ENCODE results near the gene CMTM8.

CMTM8 gene

GRCh38 chr3:32366638-32367397 is 128.3 kb downstream of the CMTM8 start:
- TF ChIP-seq, protein P1, sequence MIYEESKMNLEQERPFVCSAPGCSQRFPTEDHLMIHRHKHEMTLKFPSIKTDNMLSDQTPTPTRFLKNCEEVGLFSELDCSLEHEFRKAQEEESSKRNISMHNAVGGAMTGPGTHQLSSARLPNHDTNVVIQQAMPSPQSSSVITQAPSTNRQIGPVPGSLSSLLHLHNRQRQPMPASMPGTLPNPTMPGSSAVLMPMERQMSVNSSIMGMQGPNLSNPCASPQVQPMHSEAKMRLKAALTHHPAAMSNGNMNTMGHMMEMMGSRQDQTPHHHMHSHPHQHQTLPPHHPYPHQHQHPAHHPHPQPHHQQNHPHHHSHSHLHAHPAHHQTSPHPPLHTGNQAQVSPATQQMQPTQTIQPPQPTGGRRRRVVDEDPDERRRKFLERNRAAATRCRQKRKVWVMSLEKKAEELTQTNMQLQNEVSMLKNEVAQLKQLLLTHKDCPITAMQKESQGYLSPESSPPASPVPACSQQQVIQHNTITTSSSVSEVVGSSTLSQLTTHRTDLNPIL (CRISPR knock-in tag; IDR thresholded peaks at IDR 0.05; ENCODE audit: low read depth) = no peak
- TF ChIP-seq ARNTL (CRISPR knock-in tag; IDR thresholded peaks at IDR 0.05; ENCODE audit: borderline replicate concordance, low read depth) (no peak), ZNF8 (CRISPR knock-in tag; IDR thresholded peaks at IDR 0.05) (no peak), ISL1 (CRISPR knock-in tag; IDR thresholded peaks at IDR 0.05) (no peak), SNAI2 (CRISPR knock-in tag; IDR thresholded peaks at IDR 0.05) (no peak)
- TF ChIP-seq, protein P2, sequence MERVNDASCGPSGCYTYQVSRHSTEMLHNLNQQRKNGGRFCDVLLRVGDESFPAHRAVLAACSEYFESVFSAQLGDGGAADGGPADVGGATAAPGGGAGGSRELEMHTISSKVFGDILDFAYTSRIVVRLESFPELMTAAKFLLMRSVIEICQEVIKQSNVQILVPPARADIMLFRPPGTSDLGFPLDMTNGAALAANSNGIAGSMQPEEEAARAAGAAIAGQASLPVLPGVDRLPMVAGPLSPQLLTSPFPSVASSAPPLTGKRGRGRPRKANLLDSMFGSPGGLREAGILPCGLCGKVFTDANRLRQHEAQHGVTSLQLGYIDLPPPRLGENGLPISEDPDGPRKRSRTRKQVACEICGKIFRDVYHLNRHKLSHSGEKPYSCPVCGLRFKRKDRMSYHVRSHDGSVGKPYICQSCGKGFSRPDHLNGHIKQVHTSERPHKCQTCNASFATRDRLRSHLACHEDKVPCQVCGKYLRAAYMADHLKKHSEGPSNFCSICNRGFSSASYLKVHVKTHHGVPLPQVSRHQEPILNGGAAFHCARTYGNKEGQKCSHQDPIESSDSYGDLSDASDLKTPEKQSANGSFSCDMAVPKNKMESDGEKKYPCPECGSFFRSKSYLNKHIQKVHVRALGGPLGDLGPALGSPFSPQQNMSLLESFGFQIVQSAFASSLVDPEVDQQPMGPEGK (CRISPR knock-in tag; IDR thresholded peaks at IDR 0.05; ENCODE audit: borderline replicate concordance) = no peak
- TF ChIP-seq, protein P3, sequence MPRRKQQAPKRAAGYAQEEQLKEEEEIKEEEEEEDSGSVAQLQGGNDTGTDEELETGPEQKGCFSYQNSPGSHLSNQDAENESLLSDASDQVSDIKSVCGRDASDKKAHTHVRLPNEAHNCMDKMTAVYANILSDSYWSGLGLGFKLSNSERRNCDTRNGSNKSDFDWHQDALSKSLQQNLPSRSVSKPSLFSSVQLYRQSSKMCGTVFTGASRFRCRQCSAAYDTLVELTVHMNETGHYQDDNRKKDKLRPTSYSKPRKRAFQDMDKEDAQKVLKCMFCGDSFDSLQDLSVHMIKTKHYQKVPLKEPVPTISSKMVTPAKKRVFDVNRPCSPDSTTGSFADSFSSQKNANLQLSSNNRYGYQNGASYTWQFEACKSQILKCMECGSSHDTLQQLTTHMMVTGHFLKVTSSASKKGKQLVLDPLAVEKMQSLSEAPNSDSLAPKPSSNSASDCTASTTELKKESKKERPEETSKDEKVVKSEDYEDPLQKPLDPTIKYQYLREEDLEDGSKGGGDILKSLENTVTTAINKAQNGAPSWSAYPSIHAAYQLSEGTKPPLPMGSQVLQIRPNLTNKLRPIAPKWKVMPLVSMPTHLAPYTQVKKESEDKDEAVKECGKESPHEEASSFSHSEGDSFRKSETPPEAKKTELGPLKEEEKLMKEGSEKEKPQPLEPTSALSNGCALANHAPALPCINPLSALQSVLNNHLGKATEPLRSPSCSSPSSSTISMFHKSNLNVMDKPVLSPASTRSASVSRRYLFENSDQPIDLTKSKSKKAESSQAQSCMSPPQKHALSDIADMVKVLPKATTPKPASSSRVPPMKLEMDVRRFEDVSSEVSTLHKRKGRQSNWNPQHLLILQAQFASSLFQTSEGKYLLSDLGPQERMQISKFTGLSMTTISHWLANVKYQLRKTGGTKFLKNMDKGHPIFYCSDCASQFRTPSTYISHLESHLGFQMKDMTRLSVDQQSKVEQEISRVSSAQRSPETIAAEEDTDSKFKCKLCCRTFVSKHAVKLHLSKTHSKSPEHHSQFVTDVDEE (CRISPR knock-in tag; IDR thresholded peaks at IDR 0.05) = no peak
- TF ChIP-seq, protein P4, sequence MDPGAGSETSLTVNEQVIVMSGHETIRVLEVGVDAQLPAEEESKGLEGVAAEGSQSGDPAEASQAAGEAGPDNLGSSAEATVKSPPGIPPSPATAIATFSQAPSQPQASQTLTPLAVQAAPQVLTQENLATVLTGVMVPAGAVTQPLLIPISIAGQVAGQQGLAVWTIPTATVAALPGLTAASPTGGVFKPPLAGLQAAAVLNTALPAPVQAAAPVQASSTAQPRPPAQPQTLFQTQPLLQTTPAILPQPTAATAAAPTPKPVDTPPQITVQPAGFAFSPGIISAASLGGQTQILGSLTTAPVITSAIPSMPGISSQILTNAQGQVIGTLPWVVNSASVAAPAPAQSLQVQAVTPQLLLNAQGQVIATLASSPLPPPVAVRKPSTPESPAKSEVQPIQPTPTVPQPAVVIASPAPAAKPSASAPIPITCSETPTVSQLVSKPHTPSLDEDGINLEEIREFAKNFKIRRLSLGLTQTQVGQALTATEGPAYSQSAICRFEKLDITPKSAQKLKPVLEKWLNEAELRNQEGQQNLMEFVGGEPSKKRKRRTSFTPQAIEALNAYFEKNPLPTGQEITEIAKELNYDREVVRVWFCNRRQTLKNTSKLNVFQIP (CRISPR knock-in tag; IDR thresholded peaks at IDR 0.05; ENCODE audit: borderline replicate concordance, low read depth) = no peak
- no peak for ATAC-seq

DNA sequence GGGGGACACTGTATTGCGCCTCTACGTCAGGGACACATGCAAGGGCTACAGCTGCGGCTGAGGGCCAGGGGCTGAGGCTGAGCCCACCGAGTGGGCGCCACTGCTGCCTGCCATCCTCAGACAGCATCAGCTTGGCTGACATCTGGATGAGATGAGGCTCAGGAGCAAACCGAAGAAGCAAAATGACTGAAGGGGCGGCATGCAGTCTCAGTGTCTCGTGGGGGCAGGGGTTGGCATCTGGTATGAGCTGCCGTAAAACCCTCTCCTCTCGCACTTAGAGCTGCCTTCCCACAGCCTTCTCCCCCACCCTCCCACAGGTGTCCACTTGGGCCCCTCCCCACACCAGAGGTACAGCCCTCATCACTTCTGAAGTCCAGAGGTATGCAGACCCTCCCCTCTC is 129.0 kb downstream of the CMTM8 start:
- no peak for ATAC-seq
- TF ChIP-seq ARNTL (CRISPR knock-in tag; IDR thresholded peaks at IDR 0.05; ENCODE audit: borderline replicate concordance, low read depth) (no peak), ZFP3 (CRISPR knock-in tag; IDR thresholded peaks at IDR 0.05) (no peak), GLIS3 (CRISPR knock-in tag; IDR thresholded peaks at IDR 0.05) (no peak), ZC3H10 (CRISPR knock-in tag; IDR thresholded peaks at IDR 0.05) (no peak), TOX (CRISPR knock-in tag; IDR thresholded peaks at IDR 0.05; ENCODE audit: borderline replicate concordance) (no peak), OSR1 (CRISPR knock-in tag; IDR thresholded peaks at IDR 0.05) (no peak), TCF4 (CRISPR knock-in tag; IDR thresholded peaks at IDR 0.05; ENCODE audit: borderline replicate concordance) (no peak), ESRRG (CRISPR knock-in tag; IDR thresholded peaks at IDR 0.05) (no peak)
- TF ChIP-seq, protein P4 (CRISPR knock-in tag; IDR thresholded peaks at IDR 0.05; ENCODE audit: borderline replicate concordance, low read depth) = no peak
- TF ChIP-seq, protein P3 (CRISPR knock-in tag; IDR thresholded peaks at IDR 0.05) = no peak
- TF ChIP-seq, protein P1 (CRISPR knock-in tag; IDR thresholded peaks at IDR 0.05; ENCODE audit: low read depth) = no peak
- TF ChIP-seq, protein P5, sequence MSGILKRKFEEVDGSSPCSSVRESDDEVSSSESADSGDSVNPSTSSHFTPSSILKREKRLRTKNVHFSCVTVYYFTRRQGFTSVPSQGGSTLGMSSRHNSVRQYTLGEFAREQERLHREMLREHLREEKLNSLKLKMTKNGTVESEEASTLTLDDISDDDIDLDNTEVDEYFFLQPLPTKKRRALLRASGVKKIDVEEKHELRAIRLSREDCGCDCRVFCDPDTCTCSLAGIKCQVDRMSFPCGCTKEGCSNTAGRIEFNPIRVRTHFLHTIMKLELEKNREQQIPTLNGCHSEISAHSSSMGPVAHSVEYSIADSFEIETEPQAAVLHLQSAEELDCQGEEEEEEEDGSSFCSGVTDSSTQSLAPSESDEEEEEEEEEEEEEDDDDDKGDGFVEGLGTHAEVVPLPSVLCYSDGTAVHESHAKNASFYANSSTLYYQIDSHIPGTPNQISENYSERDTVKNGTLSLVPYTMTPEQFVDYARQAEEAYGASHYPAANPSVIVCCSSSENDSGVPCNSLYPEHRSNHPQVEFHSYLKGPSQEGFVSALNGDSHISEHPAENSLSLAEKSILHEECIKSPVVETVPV (CRISPR knock-in tag; IDR thresholded peaks at IDR 0.05) = no peak

All from SK-N-SH treated with all-trans-retinoic acid at 6 μM for 48 hours (cell line).